Measurements from ENCODE around the gene GSTM2.

GSTM2 gene

DNA sequence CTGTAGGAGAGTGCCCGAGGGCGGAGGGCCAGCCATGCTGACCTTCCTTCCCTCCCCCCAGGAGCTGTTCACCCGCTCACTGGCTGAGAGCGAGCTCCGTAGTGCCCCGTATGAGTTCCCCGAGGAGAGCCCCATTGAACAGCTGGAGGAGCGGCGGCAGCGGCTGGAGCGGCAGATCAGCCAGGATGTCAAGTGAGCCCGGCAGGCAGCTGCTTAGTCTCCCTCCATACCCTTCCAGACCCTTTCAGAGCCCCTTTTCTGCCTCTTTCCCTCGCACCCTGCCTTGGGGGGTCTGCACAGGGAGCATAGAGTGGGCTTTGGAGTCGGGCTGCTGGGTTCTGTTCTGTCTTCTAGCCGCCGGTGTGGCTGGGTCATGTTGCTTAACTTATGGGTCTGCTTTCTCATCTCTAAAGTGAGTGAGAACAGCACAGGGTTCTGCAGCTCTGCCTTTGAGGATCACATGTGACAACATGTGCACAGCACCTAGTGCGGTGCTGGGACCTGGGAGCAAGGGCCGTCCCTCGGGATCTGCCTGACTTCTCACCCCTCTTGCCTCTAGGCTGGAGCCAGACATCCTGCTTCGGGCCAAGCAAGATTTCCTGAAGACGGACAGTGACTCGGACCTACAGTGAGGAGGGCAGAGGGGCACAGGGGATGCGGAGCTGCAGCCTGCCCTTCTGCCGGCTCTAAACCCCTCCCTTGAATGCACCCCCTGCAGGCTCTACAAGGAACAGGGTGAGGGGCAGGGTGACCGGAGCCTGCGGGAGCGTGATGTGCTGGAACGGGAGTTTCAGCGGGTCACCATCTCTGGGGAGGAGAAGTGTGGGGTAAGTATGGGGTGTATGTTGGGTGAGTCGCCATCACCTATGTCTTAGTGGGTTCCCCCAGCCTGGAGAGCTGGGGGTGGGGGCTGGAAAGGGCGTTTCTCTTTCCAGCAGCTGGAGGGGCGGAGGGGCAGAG, 42.0 kb upstream of the GSTM2 start:
- TF ChIP-seq, protein P1, sequence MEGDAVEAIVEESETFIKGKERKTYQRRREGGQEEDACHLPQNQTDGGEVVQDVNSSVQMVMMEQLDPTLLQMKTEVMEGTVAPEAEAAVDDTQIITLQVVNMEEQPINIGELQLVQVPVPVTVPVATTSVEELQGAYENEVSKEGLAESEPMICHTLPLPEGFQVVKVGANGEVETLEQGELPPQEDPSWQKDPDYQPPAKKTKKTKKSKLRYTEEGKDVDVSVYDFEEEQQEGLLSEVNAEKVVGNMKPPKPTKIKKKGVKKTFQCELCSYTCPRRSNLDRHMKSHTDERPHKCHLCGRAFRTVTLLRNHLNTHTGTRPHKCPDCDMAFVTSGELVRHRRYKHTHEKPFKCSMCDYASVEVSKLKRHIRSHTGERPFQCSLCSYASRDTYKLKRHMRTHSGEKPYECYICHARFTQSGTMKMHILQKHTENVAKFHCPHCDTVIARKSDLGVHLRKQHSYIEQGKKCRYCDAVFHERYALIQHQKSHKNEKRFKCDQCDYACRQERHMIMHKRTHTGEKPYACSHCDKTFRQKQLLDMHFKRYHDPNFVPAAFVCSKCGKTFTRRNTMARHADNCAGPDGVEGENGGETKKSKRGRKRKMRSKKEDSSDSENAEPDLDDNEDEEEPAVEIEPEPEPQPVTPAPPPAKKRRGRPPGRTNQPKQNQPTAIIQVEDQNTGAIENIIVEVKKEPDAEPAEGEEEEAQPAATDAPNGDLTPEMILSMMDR (IDR thresholded peaks at IDR 0.05; ENCODE audit: control insufficient read depth, insufficient read depth, low read depth, low read length, missing control alignments), result no peak
- H3K4me3 ChIP-seq (ENCODE audit: control insufficient read depth, low read depth, low read length), result no peak overlapping the region
- DNase-seq (ENCODE audit: low read depth), result no peak

DNA sequence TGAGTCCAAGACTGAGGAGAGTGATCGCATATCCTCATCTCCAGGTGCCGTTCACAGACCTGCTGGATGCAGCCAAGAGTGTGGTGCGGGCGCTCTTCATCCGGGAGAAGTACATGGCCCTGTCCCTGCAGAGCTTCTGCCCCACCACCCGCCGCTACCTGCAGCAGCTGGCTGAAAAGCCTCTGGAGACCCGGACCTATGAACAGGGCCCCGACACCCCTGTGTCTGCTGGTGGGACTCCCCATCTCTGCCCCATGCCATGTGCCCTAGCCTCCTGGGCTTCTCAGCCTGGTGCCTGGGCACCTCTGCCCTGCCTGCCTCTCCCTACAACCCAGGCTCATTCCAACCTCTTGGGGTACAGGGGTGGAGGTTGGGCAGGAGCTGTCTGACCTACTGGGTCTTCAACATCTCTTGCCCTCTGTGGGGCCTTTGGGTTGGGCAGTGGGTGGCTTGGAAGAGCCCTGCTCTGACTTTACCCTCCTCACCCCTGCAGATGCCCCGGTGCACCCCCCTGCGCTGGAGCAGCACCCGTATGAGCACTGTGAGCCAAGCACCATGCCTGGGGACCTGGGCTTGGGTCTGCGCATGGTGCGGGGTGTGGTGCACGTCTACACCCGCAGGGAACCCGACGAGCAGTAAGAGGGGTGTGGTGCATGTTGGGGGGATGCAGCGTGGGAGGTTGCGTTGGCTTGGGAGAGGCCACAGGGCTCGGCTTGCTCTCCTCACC, 41.0 kb upstream of the GSTM2 start:
- no peak for DNase-seq (ENCODE audit: low read depth)
- H3K4me3 ChIP-seq (ENCODE audit: control insufficient read depth, low read depth, low read length), result no peak overlapping the region
- TF ChIP-seq, protein P1 (IDR thresholded peaks at IDR 0.05; ENCODE audit: control insufficient read depth, insufficient read depth, low read depth, low read length, missing control alignments), result no peak

DNA sequence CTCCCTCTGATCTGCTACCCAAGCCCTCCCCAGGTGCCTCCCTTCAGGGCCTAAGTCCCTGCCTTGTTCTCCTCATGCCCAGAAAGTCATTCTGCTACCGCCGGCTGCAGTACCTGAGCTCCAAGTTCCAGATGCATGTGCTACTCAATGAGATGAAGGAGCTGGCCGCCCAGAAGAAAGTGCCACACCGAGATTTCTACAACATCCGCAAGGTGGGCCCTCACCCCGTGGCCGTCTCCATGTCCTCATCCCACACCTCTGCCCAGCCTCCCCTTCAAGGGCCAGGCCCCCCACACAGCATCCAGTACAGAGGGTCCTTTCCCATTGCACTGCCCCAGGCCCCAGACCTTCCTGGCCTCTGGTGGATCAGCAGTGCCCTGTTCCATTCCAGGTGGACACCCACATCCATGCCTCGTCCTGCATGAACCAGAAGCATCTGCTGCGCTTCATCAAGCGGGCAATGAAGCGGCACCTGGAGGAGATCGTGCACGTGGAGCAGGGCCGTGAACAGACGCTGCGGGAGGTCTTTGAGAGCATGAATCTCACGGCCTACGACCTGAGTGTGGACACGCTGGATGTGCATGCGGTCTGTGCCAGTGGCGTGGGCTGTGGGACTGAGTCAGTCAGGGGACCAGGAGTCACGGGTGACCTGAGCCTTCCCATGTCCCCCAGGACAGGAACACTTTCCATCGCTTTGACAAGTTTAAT, 40.0 kb upstream of the GSTM2 start:
- no peak for DNase-seq (ENCODE audit: low read depth)
- TF ChIP-seq, protein P1 (IDR thresholded peaks at IDR 0.05; ENCODE audit: control insufficient read depth, insufficient read depth, low read depth, low read length, missing control alignments), result no peak
- no peak overlapping the region for H3K4me3 ChIP-seq (ENCODE audit: control insufficient read depth, low read depth, low read length)

DNA sequence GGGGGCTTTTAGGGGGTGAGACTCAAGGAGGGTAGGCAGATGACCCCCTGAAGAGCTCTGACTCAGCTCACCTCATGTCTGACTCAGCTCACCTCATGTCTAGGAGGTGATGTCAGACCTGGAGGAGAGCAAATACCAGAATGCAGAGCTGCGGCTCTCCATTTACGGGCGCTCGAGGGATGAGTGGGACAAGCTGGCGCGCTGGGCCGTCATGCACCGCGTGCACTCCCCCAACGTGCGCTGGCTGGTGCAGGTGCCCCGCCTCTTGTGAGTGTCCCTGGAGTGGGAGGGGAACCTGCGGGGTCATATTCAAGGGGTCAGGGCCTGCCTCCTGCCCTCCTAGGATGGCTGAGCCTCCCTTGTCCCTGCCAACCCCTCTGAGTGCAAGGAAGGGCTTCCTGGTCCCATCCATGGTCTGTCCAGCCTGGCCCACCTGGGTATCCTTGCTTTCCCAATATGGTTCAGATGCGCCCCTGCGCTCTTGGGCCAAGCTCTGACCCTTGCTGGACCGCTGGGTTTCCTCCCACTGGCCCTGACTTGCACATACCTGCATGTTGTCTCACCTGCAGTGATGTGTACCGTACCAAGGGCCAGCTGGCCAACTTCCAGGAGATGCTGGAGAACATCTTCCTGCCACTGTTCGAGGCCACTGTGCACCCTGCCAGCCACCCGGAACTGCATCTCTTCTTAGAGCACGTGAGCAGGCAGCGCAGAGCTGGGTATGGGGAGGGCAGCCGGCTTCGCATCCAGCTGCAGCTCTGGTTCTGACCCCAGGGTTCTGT, 39.1 kb upstream of the GSTM2 start:
- no peak overlapping the region for H3K4me3 ChIP-seq (ENCODE audit: control insufficient read depth, low read depth, low read length)
- TF ChIP-seq, protein P1 (IDR thresholded peaks at IDR 0.05; ENCODE audit: control insufficient read depth, insufficient read depth, low read depth, low read length, missing control alignments), result no peak
- DNase-seq (ENCODE audit: low read depth), result no peak

GRCh38 chr1:109629372-109630030, 38.4 kb upstream of the GSTM2 start:
- TF ChIP-seq, protein P1 (IDR thresholded peaks at IDR 0.05; ENCODE audit: control insufficient read depth, insufficient read depth, low read depth, low read length, missing control alignments), result no peak
- no peak overlapping the region for H3K4me3 ChIP-seq (ENCODE audit: control insufficient read depth, low read depth, low read length)
- DNase-seq (ENCODE audit: low read depth), result no peak

Measured in AG09309 (cell line).